Raji (cell line): ENCODE data around the gene TMEM217.

Source experiments
- POLR2A ChIP-seq: IDR thresholded peaks from 2 replicates; pipeline ENCODE4 v1.6.1; 2011; ENCODE audit warnings: low read depth, low read length, control low read depth; ENCODE audit not compliant: insufficient read depth

Gene TMEM217

GRCh38 chr6:37257634-37258404 lies at the start of gene TMEM217, which contains the start of gene TBC1D22B:
TSS of gene TMEM217 (minus strand) at chr6:37258144. CDS start at chr6:37219030, 39,114 bp downstream.
TSS of gene TBC1D22B (plus strand) at chr6:37257772. CDS start at chr6:37257918, 146 bp downstream.
- TF ChIP-seq POLR2A, result peak; percentile 62

- no peak for TF ChIP-seq POLR2A
Measured at GRCh38 chr6:37306624-37307222, 48.8 kb upstream of the TMEM217 start.

GRCh38 chr6:37305841-37306425 lies 48.0 kb upstream of the TMEM217 start:
- no peak for TF ChIP-seq POLR2A

GRCh38 chr6:37304766-37305165 lies 46.8 kb upstream of the TMEM217 start:
- no peak for TF ChIP-seq POLR2A

- TF ChIP-seq POLR2A, result no peak
Measured at GRCh38 chr6:37303891-37304503, 46.1 kb upstream of the TMEM217 start.

- no peak for TF ChIP-seq POLR2A
Measured at GRCh38 chr6:37303091-37303660, 45.2 kb upstream of the TMEM217 start.

GRCh38 chr6:37302086-37302686 lies 44.2 kb upstream of the TMEM217 start:
- TF ChIP-seq POLR2A, result no peak

- TF ChIP-seq POLR2A, result no peak
Measured at GRCh38 chr6:37299990-37300389, 42.0 kb upstream of the TMEM217 start.

GRCh38 chr6:37298958-37299357 lies 41.0 kb upstream of the TMEM217 start:
- TF ChIP-seq POLR2A, result no peak

- no peak for TF ChIP-seq POLR2A
Measured at GRCh38 chr6:37293426-37293825, 35.5 kb upstream of the TMEM217 start.

GRCh38 chr6:37289931-37290330 lies 32.0 kb upstream of the TMEM217 start:
- no peak for TF ChIP-seq POLR2A

- no peak for TF ChIP-seq POLR2A
Measured at GRCh38 chr6:37288247-37288646, 30.3 kb upstream of the TMEM217 start.

- TF ChIP-seq POLR2A, result no peak
Measured at GRCh38 chr6:37287519-37288157, 29.7 kb upstream of the TMEM217 start.

- TF ChIP-seq POLR2A, result no peak
Measured at GRCh38 chr6:37285861-37286311, 27.9 kb upstream of the TMEM217 start.
